NT2/D1 (cell line): ENCODE measurements around the gene KIF3A.

ENCODE experiments used
- DNase-seq: peaks from one replicate; pipeline ENCODE4 v3.0.0-alpha.2; 2011; ENCODE audit warnings: low read depth, low spot score
- H3K27me3 ChIP-seq: 2 replicates; pipeline ENCODE4 v1.6.0; 2011; ENCODE audit warnings: mild to moderate bottlenecking; ENCODE audit not compliant: insufficient read length, insufficient read depth
- H3K36me3 ChIP-seq: 2 replicates; pipeline ENCODE4 v1.6.1; 2011; ENCODE audit warnings: mild to moderate bottlenecking, low read length, mixed read lengths; ENCODE audit not compliant: insufficient read depth, insufficient read length
- H3K4me1 ChIP-seq: 2 replicates; pipeline ENCODE4 v1.5.1; 2011; ENCODE audit not compliant: insufficient read depth, insufficient read length
- H3K4me3 ChIP-seq: 2 replicates; pipeline ENCODE4 v1.5.1; 2011; ENCODE audit warnings: low read depth; ENCODE audit not compliant: insufficient read length
- H3K9ac ChIP-seq: 2 replicates; pipeline ENCODE4 v1.6.0; 2011; ENCODE audit warnings: low read depth; ENCODE audit not compliant: insufficient read length
- H3K9me3 ChIP-seq: 2 replicates; pipeline ENCODE4 v1.5.1; 2011; ENCODE audit warnings: mild to moderate bottlenecking, low read length; ENCODE audit not compliant: insufficient read depth
- SUZ12 ChIP-seq: IDR thresholded peaks from 2 replicates; pipeline ENCODE4 v1.6.1; 2011; ENCODE audit not compliant: insufficient read length, insufficient read depth; ENCODE audit errors: extremely low read depth
- YY1 ChIP-seq: IDR thresholded peaks from 2 replicates; pipeline ENCODE4 v1.6.1; 2011; ENCODE audit not compliant: insufficient read length, insufficient read depth
- ZNF274 ChIP-seq: IDR thresholded peaks from 2 replicates; pipeline ENCODE4 v1.6.1; 2011; ENCODE audit warnings: mild to moderate bottlenecking, low read depth, low read length

The KIF3A gene

GRCh38 chr5:132687995-132688394 lies 49.4 kb downstream of the KIF3A start:
- no peak for TF ChIP-seq SUZ12
- no peak for TF ChIP-seq YY1
- no peak for TF ChIP-seq ZNF274
- Histone ChIP-seq H3K27me3 (no peaks in the 10 kb centered on the region), H3K9me3 (no peaks in the 10 kb centered on the region), H3K4me3 (no peak overlapping the region), H3K4me1 (no peaks in the 10 kb centered on the region), H3K36me3 (no peaks in the 10 kb centered on the region), H3K9ac (no peak overlapping the region)
- no peak for DNase-seq

GRCh38 chr5:132686193-132686592 lies 51.2 kb downstream of the KIF3A start:
- TF ChIP-seq YY1 = no peak
- TF ChIP-seq SUZ12 = no peak
- TF ChIP-seq ZNF274 = no peak
- no peaks in the 10 kb centered on the region for H3K27me3 ChIP-seq
- no peak for DNase-seq

DNA sequence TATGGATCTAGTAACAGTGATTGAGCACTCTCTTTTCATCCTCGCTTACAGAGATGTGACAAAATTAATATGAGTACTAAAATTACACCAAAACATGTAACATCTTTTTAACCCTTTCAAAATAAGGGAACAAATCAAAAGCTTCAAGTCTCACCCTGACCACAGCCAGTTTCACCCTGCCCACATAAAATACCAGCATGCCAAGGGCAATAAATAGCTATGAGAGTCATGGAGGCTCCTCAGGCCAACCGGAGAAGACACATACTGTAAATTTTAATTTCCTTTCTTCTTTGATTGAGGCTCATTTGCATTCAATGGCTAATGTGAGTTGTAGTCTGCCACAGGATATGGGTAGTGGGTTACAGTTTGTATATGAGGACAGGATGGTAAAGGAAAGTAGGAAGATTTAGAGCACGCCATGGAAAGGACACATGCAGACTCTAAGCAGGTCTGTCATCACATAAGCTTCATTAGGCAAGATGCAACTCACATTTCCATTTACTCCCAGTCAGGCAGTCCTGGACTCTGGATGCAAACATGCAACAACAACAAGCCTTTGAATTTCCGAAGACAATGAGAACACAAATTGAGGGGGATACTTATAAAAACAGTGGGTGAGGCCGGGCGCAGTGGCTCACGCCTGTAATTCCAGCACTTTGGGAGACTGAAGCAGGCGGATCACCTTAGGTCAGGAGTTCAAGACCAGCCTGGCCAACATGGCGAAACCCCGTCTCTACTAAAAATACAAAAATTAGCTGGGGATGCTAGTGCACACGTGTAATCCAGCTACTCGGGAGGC lies 52.2 kb downstream of the KIF3A start:
- no peak for DNase-seq
- Histone ChIP-seq H3K36me3 (no peaks in the 10 kb centered on the region), H3K27me3 (no peaks in the 10 kb centered on the region), H3K9ac (no peak overlapping the region), H3K4me3 (no peak overlapping the region), H3K9me3 (no peaks in the 10 kb centered on the region), H3K4me1 (no peaks in the 10 kb centered on the region)
- TF ChIP-seq SUZ12 = no peak
- no peak for TF ChIP-seq YY1
- TF ChIP-seq ZNF274 = no peak

More at GRCh38 chr5:132686193-132686592, 51.2 kb downstream of the KIF3A start:
- H3K4me1 ChIP-seq = no peaks in the 10 kb centered on the region
- H3K36me3 ChIP-seq = no peaks in the 10 kb centered on the region
- no peak overlapping the region for H3K9ac ChIP-seq
- no peaks in the 10 kb centered on the region for H3K9me3 ChIP-seq
- no peak overlapping the region for H3K4me3 ChIP-seq

GRCh38 chr5:132684491-132684890 lies 52.9 kb downstream of the KIF3A start:
- Histone ChIP-seq H3K4me3 (no peak overlapping the region), H3K9ac (no peak overlapping the region), H3K4me1 (no peaks in the 10 kb centered on the region), H3K36me3 (no peaks in the 10 kb centered on the region), H3K27me3 (no peaks in the 10 kb centered on the region), H3K9me3 (no peaks in the 10 kb centered on the region)
- TF ChIP-seq YY1 (no peak), SUZ12 (no peak), ZNF274 (no peak)
- DNase-seq = no peak

- Histone ChIP-seq H3K36me3 (no peaks in the 10 kb centered on the region), H3K9me3 (no peaks in the 10 kb centered on the region), H3K4me1 (no peaks in the 10 kb centered on the region), H3K9ac (no peak overlapping the region), H3K4me3 (no peak overlapping the region), H3K27me3 (no peaks in the 10 kb centered on the region)
- no peak for DNase-seq
- TF ChIP-seq SUZ12 (no peak), ZNF274 (no peak), YY1 (no peak)
Measured at GRCh38 chr5:132681983-132682382, 55.4 kb downstream of the KIF3A start.

DNA sequence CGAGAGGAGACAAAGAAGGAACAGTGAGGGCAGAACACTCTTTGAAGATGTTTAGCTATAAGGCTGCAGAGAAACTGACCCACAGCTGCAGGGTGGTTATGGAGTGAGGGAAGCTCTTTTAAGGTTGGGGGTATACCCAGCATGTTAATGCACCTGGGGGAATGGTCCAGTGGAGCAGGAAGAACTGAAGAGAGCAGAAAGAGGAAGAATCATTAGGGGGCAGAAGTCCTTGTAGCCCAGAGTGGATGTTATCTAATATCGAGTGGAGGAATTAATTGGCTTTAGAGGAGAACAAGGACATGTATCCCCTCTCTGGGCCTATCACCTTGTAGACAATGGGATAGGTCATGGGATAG lies 55.9 kb downstream of the KIF3A start:
- Histone ChIP-seq H3K4me1 (no peaks in the 10 kb centered on the region), H3K4me3 (no peak overlapping the region), H3K9ac (no peak overlapping the region), H3K36me3 (no peaks in the 10 kb centered on the region), H3K9me3 (no peaks in the 10 kb centered on the region), H3K27me3 (no peaks in the 10 kb centered on the region)
- TF ChIP-seq YY1 = no peak
- TF ChIP-seq ZNF274 = no peak
- TF ChIP-seq SUZ12 = no peak
- DNase-seq = no peak

DNA sequence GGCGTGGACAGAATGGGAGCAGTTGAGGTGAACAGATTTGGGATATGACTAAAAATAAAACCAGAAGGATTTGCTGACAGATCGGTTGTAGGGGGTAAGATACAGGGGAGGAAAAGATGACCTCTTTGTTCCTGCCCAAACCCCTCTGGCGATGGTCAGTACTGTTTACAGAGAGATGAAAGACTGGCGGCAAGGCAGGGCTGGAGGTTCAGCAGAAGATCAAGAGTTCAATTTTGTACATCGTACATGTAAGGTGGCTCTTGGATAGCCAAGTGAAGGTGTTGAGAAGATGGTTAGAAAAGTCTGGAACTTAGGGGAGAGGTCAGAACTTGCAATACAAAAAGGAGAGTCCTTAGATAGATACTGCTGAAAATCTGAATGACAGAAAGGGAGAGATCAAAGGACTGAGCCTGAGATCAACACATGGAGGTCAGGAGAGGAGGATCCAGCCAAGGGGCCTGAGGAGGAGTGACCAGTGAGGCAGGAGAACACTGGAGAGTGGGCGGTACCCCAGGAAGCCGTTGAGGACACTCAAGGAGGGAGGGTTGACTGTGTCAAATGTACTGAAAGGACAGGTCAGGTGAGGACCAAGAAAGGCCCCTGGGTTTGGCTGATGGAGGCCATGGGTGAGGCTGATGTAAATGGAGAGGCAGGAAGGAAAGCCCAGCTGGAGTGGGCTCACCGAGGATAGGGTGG lies 56.4 kb downstream of the KIF3A start:
- DNase-seq = no peak
- Histone ChIP-seq H3K4me3 (no peak overlapping the region), H3K36me3 (no peaks in the 10 kb centered on the region), H3K9ac (no peak overlapping the region), H3K9me3 (no peaks in the 10 kb centered on the region), H3K4me1 (no peaks in the 10 kb centered on the region), H3K27me3 (no peaks in the 10 kb centered on the region)
- TF ChIP-seq YY1 = no peak
- TF ChIP-seq SUZ12 = no peak
- TF ChIP-seq ZNF274 = no peak
